Activated CD8-positive, alpha-beta memory T cell treated with anti-CD3 and anti-CD28 coated beads, Interleukin-2, amount 50 U/mL, for 4 hours (primary cell): Measurements from ENCODE around the gene ATP5PO.
A peak's percentile ranks its signal among the peaks of the same experiment; 100 is the strongest.

ENCODE experiments used
- DNase-seq: peaks from one replicate; pipeline ENCODE4 v3.0.0-alpha.2; 2020

ATP5PO gene, protein sequence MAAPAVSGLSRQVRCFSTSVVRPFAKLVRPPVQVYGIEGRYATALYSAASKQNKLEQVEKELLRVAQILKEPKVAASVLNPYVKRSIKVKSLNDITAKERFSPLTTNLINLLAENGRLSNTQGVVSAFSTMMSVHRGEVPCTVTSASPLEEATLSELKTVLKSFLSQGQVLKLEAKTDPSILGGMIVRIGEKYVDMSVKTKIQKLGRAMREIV

DNA sequence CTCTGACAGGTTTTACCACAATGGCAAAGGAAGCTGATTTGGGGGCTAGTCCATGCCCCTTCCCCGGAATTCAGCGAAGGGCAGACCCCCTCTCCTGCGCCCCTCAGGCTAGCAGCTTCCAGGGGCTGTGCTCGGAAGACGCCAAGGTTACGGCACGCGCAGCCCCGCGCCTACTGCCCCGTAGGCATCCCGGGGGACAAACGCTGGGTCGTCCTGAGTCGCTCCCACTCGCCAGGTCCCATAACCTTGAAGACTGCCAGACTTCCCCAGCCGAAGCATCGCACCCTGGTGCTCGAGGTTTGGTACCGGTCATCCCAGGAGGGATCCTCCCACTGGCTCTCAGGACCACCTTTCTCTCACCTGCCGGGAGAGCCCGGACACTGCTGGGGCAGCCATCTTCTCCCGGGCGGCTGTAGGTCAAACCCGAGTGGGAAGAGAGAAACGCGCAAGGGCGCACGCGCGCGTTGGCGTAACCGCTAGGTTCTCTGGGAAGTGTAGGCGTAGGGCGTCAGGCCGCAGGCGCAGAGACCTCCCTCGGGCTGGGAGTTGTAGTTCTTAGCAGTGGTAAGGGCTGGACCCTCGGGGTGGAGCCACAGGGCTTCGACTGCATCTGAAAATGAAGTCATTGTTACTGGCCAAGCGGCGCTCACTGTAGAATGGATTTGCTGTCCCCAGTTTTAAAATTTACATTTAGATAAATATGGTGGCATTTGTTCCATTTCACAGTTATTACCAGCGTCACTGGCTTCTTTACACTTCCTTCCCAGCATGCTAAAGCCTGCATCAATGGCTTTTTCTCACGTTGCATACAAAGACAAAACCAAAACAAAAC is at the start of gene ATP5PO:
Gene ATP5PO, minus strand, starts transcription at position 437 of the 832 bp plus-strand sequence. Its CDS starts 41 bp downstream, at position 396.
- peak; percentile 94 for DNase-seq

DNA sequence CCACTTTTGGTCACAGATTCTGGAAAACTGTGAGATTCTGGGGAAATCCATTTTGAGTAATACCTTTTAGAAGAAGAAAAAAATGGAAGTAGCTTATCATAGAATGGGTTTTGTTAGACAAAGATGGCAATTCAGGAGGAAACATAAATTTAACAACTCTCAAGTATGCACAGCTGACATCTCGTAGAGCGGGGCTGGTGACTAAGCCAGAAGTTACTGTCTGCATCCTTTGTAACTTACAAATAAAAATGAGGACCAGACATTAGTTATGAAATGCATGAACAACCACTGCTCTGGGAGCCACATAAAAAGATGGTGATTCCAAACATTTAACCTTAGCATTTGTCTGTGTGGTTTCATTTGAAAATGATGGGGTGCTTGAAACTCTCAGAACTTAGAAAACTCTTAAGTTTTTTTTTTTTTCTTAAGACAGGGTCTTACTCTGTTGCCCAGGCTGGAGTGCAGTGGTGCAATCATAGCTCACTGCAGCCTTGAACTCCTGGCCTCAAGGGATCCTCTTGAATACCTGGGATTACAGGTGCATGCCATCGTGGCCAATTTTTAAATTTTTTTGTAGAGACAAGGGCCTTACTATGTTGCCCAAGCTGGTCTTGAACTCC is 49.2 kb upstream of the ATP5PO start:
- no peak for DNase-seq

DNA sequence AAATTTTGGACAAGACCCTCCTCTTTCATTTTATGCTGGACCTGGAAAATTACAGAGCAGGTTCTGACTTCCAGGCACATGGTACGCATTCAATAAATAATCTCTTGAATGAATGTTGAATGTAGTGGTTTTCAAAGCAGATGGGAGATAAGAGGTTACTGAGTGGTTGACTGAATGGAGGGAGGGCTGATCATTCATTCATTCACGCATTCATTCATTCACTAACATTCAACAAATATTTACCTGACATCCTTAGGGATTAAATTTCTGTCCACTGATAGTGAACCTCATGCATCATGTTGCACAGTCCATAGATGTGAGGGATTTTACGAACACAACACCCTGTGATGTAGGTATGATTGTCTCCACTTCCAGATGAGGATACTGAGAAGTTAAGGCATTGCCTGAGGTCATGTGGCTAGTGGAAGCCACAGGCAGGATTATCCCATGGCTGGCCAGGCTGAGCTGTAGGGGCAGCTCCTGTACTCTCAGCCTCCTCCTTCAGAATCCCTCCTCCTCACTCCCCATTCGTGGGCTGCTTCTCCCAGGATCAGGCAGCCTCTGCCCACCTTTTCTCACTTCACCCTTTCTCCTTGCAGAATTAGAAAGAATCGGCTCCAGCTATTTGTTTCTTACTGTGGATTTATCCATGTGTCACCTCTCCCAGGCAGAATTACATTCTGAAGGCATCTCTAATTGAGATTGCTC is 48.4 kb upstream of the ATP5PO start:
- no peak for DNase-seq

DNA sequence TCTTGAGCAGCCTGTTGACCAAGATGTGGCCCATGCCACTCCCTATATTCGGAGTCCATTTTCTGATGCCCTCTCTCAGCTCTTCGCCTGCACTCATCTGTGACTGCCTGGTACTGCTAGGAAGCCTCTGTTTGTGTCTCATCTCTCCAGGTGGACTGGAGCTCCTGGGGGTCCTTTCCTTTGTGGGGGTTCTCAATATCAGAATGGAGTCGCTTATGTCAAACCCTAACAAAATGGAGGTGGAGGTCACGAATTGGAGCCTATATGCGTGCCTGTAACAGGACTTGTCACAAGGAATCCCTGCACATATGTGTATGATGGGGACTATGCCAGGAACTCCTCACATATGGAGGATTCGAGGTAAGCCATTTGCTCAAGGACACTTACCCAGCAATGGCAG is 46.7 kb upstream of the ATP5PO start:
- DNase-seq, result no peak

DNA sequence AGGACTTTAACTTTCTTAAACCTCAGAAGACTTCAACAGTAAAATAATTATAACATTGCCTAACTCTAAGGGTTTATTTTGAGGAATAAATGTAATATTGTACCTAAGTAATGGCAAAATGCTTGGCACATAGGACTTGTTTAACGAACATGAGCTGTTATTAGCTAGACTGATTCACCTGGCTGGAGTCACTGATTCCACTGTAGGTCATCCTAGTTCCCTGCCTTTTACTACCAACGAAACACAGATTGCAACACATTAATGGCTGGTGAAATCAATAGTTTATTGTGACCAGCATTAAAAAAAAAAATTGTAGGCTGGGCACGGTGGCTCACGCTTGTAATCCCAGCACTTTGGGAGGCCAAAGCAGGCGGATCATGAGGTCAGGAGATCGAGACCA is 45.5 kb upstream of the ATP5PO start:
- no peak for DNase-seq

DNA sequence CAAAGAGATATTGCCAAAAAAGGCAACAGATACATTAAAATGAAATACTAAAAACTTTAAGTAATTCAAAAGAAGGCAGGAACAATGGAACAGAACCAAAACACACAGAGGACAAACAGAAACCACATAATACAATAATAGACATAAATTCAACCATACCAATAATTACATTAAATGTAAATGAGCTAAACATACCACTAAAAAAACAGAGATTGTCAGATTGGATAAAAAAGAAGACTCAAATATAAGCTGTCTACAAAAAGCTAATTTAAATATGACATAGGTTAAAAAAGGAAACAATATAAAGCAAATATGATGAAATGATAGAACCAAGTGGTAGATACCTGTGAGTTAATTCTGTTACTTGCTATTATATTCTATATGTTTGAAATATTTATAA is 44.1 kb upstream of the ATP5PO start:
- no peak for DNase-seq

DNA sequence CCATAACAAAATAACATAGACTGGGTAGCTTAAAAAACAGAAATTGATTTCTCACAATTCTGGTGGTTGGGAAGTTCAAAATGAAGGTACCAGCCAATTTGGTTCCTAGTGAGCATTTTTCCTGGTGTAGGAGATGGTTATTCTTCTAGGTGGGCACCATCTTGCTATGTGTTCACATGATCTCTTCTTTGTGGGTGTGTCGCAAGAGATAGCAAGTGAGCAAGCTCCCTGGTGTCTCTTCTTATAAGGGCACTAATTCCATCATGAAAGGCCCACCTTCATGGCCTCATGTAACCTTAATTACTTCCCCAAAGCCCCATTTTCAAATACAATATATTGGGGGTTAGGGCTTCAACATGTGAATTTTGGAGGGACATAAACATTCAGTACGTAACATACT is 38.8 kb upstream of the ATP5PO start:
- DNase-seq, result no peak

DNA sequence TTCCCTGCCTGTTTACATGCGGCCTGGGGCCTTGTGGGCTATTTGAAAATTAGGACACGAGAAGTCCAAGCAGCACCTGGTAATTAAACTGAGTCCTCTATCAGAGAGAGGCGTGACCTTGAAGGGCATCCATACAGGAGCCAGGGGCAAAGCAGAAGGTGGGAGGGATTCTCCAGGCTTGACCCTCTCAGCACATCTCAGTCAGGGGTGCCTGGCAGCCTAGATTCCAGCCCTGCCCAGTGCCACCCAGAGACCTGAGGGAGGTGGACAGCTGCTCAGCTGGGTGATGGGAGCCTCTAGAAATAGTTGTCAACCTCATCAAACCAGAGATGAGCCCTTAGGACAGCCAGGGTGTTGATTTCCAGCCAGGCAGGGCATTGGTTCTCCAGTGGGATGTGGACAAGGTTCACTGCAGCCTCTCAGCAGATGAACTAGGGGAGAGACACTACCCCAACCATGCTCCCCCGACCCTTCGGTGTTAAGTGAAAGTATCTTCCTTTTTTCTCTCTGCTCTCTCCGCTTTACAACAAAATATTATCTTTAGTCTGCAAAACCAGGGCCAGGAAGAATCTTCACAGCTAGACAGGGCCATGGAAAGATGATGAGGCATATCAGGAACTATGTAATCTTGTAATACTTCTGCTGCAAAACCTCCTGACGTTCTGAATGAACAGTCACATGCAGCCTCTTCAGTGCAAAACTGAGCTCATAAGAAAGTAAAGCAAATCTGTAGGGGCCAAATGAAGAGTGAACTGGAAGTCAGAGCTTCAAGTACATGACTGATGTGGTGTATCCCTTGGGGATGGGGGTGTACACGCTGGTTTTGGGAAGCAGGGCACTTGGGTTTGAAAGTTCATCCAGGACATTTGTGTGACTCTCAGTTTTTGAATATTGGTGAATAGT is 35.9 kb upstream of the ATP5PO start:
- no peak for DNase-seq

DNA sequence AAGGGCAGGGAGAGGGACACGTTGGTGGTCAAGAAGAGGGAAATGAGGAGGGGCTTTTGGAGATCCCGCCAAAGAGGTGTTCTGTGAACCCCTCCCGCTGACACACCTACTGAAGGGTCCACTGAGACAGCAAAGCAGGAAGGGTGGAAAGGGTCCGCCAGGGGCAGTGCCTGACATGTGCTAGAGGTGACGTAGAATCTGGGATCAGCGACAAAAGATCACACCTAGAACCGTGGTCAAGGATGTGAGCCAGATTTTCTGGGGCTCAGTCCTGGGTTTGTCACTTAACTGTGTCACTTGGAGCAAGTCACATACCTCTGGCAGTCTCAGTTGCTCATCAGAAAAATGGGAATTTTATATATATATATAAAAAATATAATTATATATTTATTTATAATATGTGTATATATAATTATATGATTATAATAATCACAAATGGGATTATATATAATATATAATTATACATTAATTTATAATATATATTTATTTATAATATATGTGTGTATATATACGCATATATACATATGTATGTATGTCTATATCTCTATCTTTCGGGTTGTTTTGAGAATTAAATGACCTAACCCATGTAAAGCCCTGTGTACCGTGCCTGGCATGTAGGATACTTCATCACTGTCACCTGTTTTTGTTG is 35.0 kb upstream of the ATP5PO start:
- no peak for DNase-seq

DNA sequence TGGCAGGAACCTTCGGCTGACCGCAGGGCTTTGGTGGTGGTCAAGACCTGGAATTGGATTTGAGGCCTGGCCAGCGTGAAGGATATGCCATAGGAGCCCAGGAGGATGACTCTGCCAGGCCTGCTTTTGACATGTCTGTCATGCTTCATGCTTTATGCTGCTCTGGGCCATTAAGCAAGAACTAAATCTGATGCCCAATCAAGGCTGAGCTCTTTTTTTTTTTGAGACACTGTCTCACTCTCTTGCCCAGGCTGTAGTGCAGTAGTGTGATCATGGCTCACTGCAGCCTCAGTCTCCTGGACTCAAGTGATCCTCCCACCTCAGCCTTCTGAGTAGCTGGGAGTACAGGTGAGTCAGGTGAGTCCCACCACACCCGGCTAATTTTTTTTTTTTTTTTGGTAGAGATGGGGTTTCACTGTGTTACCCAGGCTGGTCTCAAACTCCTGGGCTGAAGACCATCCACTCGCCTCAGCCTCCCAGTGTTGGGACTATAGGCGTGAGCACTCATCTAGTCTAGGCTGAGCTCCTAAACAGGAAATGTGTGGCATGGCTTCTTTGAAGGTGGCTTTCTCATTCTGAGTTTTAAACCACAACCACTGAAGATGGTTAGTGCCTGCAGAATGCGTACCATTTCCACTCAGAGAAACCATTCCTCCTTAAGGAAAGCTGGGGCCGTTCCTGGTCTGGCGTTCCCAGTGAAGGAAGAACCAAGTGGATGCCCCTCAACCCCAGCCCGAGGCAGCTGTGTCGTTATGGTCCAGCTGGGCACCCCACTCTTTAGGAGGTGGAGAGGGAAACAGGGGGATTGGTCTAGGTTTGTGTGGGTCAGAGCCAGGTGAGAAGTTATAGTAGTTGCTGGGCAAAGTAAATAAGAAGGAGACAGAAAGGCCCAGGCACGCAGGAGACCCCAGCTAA is 34.2 kb upstream of the ATP5PO start:
- peak; percentile 45 for DNase-seq

DNA sequence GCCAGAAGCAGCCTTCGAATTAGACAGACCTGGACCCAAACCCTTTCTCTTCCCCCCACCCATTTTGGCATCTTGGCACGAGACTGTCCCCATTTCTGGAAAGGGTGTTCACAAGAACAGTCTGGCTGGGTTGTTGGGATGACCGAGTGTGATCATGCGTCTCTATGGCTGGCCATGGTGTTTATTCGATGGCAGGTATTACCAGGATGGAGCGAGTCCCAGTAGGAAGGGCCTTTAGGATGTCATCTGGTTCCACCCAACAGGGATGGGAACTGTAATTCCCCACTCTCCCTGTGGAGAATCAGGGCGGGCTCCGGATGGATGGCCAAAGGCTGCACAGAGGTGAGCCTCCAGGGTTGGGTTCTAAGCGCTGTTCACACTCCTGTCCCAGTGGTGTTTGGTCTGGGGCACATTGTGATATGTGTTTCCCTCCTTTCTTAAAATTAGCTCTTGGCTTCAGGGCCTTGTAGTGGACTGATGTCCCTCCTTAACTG is 33.4 kb upstream of the ATP5PO start:
- DNase-seq, result no peak

DNA sequence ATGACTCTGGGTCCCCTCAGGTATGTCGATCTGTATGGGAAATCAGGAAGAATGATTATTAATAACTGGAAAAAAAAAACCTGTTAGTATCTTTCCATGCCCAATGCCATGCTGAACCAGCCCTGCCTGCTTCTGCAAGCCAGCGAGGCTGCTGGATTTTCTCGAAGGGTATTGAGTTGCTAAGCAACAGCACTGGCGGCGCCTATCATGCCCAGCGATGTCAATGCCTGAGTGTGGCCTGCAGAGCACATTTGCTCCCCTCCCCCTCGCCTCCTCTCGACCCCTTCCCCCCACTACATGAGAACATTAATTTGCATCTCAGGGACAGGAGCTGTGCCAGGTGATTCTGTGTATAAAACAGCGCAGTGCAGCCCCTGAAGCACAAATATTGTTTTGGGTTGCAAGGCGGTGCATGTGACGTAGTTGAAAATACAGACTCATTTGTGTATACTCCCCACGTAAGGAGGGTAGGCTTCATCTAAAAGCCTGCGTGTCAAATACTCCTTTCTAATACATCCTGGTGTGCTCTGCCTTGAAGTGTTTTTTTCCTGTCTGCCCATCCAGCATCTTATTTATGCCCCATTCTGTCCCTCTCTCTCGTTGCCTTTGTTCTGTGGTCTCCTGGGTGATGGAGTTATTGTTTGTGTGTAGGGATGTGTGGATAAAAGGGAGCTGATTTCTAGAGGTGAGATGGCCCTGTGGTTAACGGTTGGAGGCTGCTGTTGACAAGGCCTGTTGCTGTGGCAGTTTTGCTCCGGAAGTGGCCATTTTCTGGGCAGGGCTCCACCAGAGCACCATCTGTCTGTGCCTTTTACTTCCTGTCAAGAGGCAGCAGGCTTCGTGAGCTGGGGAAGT is 32.7 kb upstream of the ATP5PO start:
- peak; percentile 64 for DNase-seq

DNA sequence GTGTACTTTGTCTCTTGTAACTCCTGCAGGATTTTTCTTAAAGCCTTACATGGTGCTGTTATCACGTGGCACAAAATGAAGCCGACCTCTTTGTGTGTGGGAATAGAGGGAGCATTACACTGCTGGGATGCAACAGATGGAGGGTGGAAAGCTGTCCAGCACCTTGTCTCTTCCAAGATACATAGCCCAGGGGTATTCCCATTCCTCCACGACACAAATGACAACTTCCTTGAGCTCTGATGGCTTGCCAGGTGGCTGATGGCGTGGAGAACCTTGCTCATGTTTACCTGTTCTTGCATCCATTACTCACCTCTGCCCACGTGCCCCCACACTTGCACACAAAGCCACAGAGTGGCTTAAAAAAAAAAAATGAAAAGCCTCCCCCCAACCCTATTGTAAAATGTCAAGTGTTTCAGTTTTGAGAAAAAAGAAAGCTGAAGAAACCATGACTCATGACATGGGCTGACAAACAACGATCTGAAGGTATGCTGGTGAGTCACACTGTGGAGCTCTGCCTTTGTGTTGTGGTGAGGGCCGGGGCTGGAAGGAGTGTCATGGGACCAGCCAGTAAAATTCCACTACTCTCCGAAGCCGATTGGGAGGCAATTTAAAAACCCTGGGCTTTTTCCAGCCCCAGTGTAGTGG is 32.0 kb upstream of the ATP5PO start:
- DNase-seq, result peak; percentile 77

DNA sequence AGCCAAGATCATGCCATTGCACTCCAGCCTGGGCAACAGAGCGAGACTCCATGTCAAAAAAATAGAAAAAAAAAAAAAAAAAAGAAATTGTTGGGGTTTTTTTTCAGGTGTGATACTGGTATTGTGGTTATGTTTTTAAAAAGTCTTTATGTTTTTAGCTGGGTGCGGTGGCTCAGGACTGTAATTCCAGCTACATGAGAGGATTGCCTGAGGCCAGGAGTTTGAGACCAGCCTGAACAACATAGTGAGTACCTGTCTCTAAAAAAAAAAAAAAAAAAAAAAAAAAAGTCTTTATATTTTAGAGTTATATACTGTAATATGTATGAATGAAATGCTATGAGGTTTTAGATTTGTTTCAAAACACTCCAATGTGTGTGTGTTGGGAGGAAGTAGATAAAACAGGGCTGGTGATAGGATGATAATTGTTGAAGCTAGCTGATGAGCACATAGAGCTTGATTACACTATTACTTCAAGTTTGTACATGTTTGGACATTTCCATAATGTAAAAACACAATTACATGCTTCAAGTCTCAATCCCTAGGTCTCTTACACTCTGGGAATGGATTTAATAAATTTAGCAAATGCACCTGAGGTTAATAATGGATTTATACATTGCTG is 30.2 kb upstream of the ATP5PO start:
- no peak for DNase-seq

DNA sequence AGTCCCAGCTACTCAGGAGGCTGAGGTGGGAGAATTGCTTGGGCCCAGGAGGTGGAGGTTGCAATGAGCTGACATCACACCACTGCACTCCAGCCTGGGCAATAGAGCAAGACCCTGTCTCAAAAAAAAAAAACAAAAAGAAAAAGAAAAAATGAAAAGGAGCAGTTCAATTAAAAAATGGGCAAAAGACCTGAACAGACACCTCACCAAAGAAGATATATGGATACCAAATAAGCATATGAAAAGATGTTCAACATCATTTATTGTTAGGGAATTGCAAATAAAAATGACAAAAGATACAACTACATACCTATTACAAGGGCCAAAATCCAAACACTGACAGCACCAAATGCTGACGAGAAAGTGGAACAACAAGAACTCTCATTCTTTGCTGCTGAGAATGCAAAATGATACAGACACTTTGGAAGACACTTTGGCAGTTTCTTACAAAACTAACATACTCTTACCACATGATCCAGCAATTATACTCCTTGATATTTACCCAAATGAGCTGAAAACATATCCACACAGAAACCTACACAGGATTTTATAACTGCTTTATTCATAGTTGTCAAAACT is 28.7 kb upstream of the ATP5PO start:
- no peak for DNase-seq

DNA sequence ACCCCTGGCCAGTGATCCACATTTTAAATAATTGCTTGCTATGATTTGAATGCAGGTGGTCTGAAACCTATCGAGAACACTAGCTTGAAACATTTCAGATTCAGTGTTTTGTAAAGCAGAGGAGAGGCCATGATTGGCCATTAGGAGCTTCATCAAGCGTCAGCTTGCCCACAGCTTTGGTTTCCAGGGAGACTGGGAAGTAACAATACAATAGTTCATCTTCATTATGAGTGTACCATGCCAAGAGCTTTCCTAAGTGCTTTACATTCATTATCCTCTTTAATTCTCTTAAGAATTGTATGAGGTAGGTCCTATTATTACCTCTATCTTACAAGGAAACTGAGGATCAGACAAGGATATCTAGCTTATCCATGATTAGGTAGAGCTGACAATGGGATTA is 27.7 kb upstream of the ATP5PO start:
- no peak for DNase-seq

DNA sequence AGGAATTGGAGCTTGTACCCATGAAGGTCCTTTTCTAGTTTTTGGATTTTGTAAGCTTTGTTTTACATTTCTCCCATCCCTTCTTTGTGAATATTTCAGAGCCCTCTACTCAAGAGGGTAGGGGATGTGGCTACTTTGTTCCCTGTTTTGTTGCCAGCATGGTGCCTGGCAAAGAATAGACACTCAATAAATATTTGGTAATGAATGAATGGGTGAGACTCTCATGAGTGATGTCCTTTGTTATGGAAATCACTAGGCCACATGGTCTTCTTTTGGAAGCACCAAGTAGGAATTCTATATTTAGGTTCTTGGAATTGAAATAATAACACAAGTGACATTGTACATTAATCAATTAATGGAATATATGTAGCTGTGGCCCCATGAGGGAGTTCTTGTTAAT is 26.8 kb upstream of the ATP5PO start:
- DNase-seq, result no peak

DNA sequence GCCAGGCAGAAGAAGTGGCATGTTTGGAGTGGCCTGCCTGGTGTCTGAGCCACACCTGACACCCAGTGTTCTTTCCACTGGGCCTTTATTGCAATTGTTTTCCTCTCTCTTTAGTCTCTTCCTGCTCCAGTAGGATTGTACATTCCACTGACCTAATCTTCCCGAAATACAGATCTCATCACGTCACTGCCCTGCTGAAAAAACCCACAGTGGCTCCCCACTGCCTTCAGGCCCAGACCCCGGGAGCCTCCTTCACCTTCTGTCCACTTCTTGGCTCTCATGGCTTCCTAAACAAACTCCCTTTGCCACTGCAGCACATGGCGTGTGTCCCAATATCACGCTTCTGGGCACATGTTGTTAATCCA is 25.3 kb upstream of the ATP5PO start:
- no peak for DNase-seq
